ENCODE measurements around the gene LAMA1.
"Not testable (repeated sequence)": the region's sequence is repeated elsewhere in the genome, so short reads cannot be mapped to it uniquely, and the experiment has no call there.

LAMA1 gene

GRCh38 chr18:6949800-6950586, 167.6 kb downstream of the LAMA1 start:
- no peak for DNase-seq (ENCODE audit: low read depth)

DNA sequence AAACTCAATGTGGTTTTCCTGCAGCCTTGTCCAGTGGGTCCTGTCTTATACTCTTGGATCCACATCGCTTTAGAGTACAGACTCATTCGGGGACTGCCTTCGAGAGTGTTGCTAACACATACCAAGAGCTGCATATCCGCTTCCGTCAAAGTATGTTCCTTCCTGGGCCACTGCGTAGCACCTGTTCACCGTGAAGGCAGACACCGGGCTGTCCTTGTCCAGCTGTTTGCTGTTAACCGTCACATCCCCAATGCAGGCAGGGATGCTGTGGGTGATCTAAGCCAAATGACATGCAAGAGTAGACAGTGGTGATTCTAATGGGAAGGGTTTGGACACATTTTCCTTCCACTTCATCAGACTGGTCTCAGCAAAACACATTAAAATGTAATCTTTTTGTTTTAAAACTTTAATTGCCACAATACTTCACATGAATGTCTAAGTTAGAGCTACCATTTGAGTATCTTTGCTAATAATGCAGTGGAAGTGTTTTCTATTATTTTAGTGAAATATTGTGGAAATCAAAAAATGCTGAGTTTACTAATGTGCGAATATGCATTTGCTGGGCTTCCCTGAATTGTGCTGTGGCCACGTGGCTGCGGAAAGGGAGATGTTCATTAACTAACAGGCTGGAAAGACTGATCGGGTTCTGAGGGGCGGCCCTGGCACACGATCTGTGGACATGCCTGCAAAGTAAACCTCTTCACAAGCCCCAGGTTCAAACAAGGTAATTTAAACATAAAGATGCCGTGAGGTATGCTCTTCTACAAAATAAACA, 169.1 kb downstream of the LAMA1 start:
- DNase-seq (ENCODE audit: low read depth) = no peak

DNA sequence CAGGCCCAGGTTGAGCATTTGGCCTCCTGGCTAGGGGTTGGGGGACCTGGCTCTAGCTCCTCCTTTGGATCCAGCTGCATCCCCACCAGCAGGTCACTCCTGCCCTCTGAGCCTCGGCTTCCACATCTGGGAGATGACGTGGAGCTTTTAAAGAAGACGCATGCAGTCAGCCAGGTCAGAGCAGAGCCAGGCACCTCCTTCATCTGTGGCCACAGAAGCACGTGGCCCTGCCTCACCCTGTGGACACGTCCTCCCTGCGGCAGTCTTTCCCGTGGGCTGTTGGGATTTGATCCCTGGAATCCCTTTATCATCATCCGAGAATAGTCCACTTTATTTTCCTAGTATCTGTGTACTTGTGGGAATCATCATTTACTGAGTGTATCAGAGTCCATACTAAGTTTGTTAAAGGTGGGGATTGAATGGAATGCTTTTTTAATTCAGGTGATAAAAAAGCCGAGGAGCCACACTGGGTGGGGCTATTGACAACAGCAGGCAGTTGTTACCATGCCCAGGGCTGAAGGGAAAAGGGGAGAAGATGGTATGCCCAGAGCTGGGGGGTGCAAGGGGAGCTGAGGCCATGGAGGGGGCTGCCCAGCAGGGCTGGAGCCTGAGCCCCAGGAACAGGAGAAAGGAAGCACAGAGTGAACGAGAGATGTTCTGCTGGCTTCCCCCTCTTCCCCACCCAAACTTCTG, 170.1 kb downstream of the LAMA1 start:
- no peak for DNase-seq (ENCODE audit: low read depth)

DNA sequence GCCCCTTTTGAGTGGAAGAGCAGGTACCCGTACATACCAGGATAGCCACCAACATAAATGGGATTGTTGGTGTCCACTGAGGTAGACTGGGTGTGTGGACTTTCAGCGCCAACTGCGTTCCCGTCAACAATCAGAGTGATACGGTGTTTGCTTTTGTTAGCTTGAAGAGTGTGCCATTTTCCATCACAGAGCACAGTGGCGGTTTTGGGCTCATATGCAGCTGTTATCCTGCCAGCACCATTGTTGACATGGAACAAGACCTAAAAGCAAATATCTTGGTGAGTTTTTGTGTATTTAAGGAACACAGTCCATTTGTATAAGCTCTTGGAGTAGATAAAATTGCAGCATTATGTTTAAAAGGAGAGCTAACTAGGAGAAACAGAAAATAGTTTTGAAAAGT, 174.5 kb downstream of the LAMA1 start:
- DNase-seq (ENCODE audit: low read depth) = no peak

GRCh38 chr18:6942742-6943141, 174.9 kb downstream of the LAMA1 start:
- DNase-seq (ENCODE audit: low read depth) = no peak

- no peak for DNase-seq (ENCODE audit: low read depth)
These were observed 175.6 kb downstream of the LAMA1 start for GRCh38 chr18:6941996-6942395.

DNA sequence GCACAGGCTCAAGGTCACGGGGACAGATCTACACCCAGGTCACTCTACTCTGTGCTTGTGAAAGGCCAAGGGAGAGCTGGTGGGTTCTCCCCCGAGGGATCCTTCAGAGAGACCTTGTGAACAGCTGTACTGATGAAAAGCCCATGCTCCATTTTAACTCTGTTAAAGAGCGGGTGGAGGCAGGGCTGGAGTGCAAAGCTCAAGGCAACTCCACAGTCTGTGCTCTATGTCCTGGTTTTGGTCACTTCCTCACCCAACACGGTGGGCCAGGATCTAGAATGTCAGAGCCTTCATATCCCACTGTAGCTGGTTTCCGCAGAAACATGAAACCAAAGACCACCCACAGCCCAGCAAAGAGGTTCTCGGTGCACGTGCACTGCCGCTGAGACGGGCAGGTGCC, 177.1 kb downstream of the LAMA1 start:
- no peak for DNase-seq (ENCODE audit: low read depth)

GRCh38 chr18:6939972-6940371, 177.6 kb downstream of the LAMA1 start:
- no peak for DNase-seq (ENCODE audit: low read depth)

DNA sequence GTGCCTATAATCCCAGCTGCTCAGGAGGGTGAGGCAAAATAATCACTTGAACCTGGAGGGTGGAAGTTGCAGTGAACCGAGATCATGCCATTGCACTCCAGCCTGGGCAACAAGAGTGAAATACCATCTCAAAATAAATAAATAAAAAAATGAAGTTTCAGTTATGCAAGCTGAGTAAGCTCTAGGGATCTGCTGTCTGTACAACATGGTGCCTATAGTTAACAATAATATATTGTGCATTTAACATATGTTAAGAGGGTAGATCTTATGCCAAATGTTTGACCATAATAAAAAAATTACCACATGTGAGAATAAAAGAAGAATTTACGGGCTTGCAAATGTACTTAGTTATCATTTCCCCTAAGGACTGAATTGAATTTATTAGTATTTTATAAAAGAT, 179.2 kb downstream of the LAMA1 start:
- not testable (repeated sequence) for DNase-seq (ENCODE audit: low read depth)

DNA sequence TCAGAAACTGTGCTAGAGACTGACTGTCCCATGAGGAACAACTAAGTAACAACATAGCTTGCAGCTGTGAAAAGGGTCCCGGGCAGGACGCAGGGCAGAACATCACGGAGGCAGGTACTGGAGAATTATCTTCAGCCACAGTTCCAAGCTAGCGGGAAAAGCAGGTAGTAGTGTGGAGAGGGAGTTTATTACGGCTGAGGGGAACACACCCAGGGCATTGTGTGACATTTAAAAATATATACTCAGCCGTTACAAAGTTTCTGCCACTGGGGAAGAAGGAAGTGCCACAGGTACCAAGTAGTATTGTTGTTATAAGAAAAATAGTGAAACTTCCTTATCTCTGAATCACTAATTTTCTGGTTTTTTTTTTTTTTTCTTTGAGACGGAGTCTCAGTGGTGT, 179.6 kb downstream of the LAMA1 start:
- no peak for DNase-seq (ENCODE audit: low read depth)

DNA sequence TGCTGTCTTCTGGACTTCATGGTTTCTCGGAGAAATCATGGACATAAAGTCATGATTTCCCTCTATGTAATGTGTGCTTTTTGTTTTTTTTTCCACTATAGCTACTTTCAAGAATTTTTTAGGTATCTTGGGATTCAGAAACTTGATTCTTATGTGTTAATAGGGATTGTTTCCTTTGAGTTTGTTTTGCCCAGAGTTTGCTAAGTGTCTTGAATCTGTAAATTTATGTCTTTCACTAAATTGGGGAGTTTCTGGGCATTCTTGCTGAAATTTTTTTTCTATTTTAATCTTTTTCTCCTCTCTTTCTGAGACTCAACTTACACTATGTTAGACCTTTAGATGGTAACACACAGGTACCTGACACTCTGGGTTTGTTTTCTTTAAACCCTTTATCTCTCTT, 182.7 kb downstream of the LAMA1 start:
- no peak for DNase-seq (ENCODE audit: low read depth)

DNA sequence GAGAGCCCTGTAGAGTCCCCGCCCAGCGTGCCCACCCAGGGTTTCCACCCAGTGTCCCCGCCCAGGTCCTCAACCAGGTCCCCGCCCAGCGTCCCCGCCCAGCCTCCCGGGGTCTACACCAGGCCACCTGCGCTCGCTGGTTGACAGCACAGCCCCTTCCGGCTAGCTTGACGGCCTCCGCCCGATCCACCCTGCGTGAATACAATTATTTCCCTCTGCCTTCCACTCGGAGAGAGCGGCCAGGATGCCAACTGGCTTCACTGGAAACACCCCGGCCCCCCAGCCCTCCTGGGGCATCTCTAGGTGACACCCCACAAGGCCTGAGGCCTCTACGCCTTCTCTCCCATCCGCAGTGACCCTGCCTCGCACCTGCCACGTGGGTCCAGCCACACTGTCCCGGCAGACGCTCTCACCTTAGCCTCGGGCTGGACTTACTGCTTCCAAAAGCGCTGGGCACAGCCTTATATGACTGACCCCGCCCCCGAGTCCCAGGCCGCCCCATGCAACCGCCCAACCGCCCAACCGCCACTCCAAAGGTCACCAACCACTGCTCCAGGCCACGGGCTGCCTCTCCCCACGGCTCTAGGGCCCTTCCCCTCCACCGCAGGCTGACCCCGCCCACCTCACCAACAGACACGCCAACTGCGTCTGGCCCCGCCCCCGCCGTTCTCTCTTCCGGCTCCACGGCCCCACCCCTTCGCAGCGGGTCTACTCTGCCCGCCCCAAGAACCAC, 188.1 kb downstream of the LAMA1 start:
- no peak for DNase-seq (ENCODE audit: low read depth)

DNA sequence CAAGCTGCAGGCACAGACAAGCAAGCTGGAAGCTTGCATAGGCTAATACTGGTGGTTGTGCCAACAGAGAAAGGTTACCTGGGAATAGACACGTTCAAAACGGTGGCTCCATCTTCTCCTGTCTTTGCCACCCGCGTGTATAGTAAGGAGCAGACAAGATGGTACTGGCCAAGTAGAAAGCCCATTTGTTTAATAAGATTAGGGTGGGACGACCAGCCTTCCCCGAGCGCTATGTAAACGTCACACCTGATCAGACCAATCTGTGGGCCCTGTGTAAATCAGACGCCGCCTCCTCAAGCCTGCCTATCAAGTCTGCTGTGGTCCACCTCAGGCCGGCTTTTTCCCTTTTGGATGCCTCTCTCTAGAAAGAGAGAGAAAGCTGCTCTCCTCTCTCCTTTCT, 189.2 kb downstream of the LAMA1 start:
- DNase-seq (ENCODE audit: low read depth) = no peak

GRCh38 chr18:6927153-6927552, 190.4 kb downstream of the LAMA1 start:
- DNase-seq (ENCODE audit: low read depth) = no peak

- DNase-seq (ENCODE audit: low read depth) = no peak
These were observed 194.4 kb downstream of the LAMA1 start for GRCh38 chr18:6923220-6923619.

DNA sequence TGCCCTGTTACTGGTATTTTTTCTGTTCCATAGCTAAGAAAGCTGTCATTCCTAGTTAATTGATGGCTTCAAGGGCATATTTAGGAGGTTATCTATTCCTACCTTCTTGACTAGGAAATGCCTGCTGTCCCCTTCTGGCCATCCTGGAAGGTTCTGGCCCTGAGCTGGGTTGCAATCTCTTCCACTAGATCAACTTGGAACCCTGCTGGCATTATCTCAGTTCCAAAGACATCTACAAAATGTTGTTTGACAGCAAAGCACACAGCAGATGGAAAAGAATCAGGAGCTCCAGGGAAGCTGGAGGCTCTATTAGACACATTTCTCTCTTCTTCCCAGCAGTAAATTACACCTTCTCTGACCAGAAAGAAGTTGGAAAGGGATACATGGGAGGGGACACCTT, 196.0 kb downstream of the LAMA1 start:
- DNase-seq (ENCODE audit: low read depth) = no peak

DNA sequence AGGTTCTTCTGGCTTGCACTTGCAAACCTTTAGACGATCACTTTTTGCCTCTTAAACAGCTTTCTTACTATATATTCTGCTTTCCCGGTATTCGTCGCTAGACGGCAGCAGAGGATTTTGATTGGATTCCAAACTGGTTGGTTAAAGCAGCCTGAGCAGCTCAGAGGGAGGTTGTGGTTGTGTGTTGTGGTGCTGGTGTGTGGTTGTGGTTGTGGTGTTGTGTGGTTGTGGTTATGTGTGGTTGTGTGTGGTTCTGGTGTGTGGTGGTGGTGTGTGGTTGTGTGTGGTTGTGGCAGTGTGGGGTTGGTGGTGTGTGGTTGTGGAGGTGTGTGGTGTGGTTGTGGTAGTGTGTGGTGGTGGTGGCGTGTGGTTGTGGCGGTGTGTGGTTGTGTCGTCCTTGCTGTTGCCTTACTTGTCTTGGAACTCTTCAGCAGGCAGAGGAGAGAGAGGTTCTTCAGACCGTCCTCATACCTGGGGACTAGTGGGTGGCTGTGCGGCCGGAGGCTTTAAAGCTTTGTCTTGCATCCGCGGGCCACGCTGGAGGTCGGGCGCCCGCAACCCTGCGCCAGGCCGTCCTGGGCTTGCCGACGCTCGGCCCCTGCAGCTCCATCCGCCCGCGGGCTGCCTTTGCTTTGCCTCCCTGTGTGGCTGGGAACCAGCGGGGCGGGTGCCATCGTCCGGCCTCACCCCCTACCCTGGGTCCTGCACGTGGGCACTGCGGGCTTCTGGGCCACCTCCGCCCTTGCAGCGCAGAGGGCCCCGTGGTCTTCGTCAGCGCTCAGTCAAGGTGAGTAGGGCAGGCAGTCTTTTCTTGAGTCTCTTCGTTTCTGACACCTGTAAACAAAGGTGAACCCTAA, 197.3 kb downstream of the LAMA1 start:
- no peak for DNase-seq (ENCODE audit: low read depth)

- no peak for DNase-seq (ENCODE audit: low read depth)
These were observed 200.5 kb downstream of the LAMA1 start for GRCh38 chr18:6917072-6917471.

DNA sequence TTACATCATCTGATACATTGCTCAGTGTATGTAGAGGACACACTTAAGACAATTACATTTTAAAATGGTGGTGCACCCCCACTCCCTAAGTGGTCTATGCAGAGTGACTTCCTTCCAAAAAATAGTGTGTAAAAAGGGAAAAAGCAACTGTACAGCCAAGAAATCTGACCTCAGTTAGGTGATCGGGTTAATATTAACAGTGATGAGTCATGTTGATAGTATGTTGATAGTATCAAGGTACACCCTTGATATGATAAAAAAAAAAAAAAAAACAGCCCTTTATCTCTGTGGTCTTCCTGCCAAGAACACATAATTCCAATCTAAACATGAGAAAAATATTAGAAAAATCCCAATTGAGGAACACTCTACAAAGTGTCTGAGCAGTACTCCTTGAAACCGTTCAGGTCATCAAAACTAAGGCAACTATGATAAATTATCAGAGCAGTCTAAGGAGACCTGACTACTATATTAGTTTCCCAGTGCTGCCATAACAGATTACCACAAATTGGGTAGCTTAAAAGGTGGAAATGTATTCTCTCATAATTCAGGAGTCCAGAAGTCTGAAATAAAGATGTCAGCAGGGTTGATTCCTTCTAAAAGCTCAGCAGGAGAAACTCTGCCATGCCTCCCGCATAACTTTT, 216.2 kb downstream of the LAMA1 start:
- no peak for DNase-seq (ENCODE audit: low read depth)

DNA sequence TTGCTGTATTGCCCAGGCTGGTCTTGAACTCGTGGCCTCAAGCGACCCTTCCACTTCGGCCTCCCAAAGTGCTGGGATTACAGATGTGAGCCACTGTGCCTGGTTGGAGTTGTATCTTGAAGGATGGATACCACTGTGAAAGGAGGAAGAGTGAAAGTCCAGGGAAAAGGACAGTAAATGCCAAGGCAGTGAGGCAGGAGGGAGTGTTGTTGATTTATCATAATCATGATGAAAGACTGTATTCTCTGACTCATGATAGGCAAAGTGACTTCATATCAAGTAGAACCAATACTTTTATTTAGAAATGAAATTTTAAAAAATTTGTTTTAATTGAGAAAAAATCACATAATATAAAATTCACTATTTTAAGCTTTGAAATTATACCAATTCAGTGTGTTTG, 225.8 kb downstream of the LAMA1 start:
- DNase-seq (ENCODE audit: low read depth) = no peak
